Measurements from ENCODE around the gene SNRNP48.

The SNRNP48 gene

GRCh38 chr6:7580537-7580926 lies 9.5 kb upstream of the SNRNP48 start:
- no peak for DNase-seq (ENCODE audit: low read depth)
- TF ChIP-seq, protein P1, sequence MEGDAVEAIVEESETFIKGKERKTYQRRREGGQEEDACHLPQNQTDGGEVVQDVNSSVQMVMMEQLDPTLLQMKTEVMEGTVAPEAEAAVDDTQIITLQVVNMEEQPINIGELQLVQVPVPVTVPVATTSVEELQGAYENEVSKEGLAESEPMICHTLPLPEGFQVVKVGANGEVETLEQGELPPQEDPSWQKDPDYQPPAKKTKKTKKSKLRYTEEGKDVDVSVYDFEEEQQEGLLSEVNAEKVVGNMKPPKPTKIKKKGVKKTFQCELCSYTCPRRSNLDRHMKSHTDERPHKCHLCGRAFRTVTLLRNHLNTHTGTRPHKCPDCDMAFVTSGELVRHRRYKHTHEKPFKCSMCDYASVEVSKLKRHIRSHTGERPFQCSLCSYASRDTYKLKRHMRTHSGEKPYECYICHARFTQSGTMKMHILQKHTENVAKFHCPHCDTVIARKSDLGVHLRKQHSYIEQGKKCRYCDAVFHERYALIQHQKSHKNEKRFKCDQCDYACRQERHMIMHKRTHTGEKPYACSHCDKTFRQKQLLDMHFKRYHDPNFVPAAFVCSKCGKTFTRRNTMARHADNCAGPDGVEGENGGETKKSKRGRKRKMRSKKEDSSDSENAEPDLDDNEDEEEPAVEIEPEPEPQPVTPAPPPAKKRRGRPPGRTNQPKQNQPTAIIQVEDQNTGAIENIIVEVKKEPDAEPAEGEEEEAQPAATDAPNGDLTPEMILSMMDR (IDR thresholded peaks at IDR 0.05; ENCODE audit: low read length, missing control alignments), result no peak
- H3K4me3 ChIP-seq (replicated peaks; ENCODE audit: low read depth, low read length), result no peak overlapping the region

- no peak overlapping the region for H3K4me3 ChIP-seq (replicated peaks; ENCODE audit: low read depth, low read length)
- TF ChIP-seq, protein P1 (IDR thresholded peaks at IDR 0.05; ENCODE audit: low read length, missing control alignments), result no peak
- no peak for DNase-seq (ENCODE audit: low read depth)
Measured at GRCh38 chr6:7580927-7581618, 8.9 kb upstream of the SNRNP48 start.

DNA sequence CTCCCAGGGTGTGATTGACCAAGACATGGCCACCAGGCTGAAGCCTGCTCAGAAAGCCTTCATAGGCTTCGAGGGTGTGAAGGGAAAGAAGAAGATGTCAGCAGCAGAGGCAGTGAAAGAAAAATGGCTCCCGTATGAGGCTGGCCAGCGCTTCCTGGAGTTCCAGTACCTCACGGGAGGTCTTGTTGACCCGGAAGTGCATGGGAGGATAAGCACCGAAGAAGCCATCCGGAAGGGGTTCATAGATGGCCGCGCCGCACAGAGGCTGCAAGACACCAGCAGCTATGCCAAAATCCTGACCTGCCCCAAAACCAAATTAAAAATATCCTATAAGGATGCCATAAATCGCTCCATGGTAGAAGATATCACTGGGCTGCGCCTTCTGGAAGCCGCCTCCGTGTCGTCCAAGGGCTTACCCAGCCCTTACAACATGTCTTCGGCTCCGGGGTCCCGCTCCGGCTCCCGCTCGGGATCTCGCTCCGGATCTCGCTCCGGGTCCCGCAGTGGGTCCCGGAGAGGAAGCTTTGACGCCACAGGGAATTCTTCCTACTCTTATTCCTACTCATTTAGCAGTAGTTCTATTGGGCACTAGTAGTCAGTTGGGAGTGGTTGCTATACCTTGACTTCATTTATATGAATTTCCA lies 4.6 kb upstream of the SNRNP48 start:
- DNase-seq (ENCODE audit: low read depth), result no peak
- H3K4me3 ChIP-seq (replicated peaks; ENCODE audit: low read depth, low read length), result no peak overlapping the region
- TF ChIP-seq, protein P1 (IDR thresholded peaks at IDR 0.05; ENCODE audit: low read length, missing control alignments), result no peak

DNA sequence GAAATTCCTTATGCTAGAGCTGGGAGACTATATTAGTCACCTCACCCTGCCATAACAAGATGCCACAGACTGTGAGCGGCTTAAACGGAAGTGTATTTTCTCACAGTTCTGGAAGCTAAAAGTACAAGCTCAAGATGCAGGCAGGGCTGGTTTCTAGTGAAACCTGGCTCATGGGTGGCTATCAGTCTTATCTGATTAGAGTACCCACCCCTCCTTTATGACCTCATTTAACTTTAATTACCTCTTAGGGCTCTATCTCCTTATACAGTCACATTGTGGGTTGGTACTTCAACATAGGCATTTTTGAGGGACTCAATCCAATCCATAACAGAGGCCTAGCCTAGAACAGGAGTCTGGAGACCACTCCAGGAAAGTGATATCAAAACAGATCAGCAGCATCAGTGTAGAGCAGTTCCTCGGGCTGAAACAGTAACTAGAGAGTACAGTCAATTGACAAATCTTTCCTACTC lies 2.3 kb upstream of the SNRNP48 start:
- TF ChIP-seq, protein P1 (IDR thresholded peaks at IDR 0.05; ENCODE audit: low read length, missing control alignments), result no peak
- no peak overlapping the region for H3K4me3 ChIP-seq (replicated peaks; ENCODE audit: low read depth, low read length)
- peak; percentile 20 for DNase-seq (ENCODE audit: low read depth)

DNA sequence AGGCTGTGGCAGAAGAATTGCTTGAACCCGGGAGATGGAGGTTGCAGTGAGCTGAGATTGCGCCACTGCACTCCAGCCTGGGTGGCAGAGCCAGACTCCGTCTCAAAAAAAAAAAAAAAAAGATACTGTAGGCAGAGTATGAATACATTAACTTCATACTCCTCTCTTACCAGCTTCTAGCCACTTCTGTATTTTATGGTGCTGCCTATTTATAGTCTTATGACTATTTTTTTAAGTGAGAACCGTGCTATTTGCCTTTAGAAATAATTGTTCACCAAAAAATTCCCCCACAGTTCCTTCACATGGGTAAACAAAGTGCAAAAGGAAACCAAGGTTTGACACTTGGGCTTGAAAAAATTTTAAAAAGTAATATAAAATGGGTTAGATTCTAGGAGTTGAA lies 1.5 kb upstream of the SNRNP48 start:
- DNase-seq (ENCODE audit: low read depth), result no peak
- H3K4me3 ChIP-seq (replicated peaks; ENCODE audit: low read depth, low read length), result no peak overlapping the region
- TF ChIP-seq, protein P1 (IDR thresholded peaks at IDR 0.05; ENCODE audit: low read length, missing control alignments), result no peak

GRCh38 chr6:7589221-7589620 lies 777 bp upstream of the SNRNP48 start:
- DNase-seq (ENCODE audit: low read depth), result no peak
- H3K4me3 ChIP-seq (replicated peaks; ENCODE audit: low read depth, low read length), result no peak overlapping the region
- TF ChIP-seq, protein P1 (IDR thresholded peaks at IDR 0.05; ENCODE audit: low read length, missing control alignments), result no peak
